Measurements from ENCODE around the gene RHOXF2.
"Not testable (repeated sequence)": the region's sequence is repeated elsewhere in the genome, so short reads cannot be mapped to it uniquely, and the experiment has no call there.

Gene RHOXF2, protein sequence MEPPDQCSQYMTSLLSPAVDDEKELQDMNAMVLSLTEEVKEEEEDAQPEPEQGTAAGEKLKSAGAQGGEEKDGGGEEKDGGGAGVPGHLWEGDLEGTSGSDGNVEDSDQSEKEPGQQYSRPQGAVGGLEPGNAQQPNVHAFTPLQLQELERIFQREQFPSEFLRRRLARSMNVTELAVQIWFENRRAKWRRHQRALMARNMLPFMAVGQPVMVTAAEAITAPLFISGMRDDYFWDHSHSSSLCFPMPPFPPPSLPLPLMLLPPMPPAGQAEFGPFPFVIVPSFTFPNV

DNA sequence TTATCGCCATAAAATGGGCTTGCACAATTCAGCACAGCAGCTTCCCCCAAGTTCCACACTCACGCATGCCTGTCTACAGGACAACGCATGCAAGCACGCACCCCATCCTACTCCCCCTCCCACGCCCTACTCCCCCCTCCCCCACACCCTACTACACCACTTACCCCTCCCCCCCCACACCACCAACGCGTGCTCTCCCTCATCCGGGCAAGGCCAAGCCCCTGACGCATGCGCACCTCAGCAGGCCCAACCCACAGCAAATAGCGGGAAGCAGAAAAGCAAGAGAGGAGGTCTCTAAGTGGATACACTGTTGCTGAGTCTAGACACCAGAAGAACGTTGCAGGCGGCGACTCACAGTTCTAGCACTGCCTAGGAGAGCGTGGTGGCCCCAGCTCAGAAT lies at the start of gene RHOXF2:
Gene RHOXF2, plus strand, starts transcription at position 301 of the 400 bp plus-strand sequence. CDS start 138 bp downstream, outside the sequence.
- DNase-seq, result not testable (repeated sequence)

DNA sequence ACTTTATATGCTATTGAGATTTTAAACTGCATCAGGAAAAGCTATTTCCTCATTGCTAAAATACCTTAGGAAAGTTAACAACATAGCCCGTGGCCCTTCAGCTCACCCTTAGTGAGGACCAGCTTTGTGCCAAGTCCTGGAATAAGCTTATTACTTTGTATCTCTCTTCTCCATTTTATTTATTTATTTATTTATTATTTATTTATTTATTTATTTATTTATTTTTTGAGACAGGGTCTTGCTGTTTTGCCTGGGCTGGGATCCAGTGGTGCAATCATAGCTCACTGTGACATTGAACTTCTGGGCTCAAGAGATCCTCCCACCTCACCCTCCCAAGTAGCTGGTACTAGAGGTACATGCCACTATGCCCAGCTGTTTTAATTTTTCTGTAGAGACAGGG lies 49.0 kb upstream of the RHOXF2 start:
- DNase-seq, result no peak

DNA sequence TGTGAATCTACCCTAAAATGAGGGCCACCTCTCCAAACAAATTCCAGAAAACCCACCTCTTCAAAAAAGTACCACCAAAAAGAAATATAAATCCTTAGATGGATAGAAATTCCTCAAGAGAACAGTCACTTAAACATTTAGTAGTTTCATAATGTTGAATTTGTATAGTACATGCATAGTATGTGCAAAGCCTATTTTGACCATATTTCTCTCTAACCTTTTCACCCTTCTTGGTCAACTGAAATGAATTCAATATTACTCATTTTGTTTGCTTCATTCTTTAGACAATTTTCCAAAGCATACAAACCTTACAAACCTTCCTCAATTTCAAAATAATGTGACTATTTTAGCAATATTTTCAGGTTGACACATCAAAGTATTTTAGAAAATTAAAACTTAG lies 46.8 kb upstream of the RHOXF2 start:
- no peak for DNase-seq

DNA sequence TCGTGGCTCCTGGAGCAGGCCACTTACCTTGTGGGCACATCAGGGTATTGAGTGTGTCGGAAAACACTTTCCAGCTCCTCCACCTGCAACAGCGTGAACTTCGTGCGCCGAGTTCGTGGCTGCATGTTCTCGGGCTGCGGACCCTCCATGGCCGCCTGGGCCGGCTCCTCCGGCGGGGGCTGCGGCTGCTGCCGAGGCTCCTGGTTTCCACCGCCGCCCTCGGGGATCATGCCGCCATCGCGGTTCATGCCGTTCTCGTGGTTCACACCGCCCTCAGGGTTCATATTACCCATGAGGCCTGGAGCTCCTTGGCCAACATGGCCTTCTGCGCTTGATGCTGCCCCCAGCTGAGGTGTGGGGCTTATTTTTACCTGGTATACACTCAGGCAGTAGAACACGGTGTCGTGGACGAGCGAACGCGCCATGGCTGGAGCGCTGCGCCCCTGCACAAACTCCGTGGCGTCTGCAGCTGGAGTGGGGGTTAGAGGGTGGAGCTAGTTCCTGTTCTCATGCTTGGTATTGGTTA lies 42.9 kb upstream of the RHOXF2 start, which contains the start of gene RHOXF1:
Gene RHOXF1, minus strand, starts transcription at position 476 of the 526 bp plus-strand sequence. Its CDS starts 51 bp downstream, at position 425.
- no peak for DNase-seq

DNA sequence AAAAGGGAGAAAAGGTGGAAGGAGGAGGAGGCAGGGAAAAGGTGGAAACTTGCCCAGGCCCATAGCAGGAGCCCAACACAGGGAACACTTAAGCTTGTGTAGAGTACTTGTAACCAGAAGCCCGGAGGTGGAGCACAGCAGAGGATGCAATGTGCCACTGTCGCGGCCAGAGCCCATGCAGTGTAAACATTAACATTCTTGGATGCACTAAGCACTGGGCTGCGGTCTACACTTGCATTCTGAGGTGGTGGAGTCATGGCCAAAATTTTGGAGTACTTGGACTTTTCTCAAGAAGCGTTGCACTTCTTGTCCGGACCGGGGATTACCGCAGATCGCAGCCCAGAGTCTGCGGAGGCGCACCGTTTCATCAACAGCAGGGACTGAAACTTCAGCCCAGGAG lies 38.2 kb upstream of the RHOXF2 start:
- DNase-seq, result no peak

DNA sequence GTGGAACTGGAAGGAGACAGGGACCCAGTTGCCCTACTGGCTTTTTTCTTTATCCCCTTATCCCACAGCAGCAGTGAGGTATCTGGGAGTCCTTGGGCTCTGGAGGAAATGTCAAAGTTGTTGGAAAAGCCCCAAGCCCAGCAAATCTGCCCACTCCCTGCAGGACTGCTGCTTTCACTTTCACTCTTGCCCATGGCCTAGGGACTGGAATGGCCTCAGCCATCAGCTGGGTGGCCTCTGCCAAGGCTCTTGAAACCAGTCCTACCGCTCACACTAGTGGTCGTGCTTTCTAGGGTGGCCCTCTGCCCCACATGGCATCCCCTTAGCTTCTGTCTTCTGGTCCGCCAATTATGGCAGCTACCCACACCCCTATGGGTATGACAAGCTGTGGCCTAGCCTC lies 33.0 kb upstream of the RHOXF2 start:
- no peak for DNase-seq

DNA sequence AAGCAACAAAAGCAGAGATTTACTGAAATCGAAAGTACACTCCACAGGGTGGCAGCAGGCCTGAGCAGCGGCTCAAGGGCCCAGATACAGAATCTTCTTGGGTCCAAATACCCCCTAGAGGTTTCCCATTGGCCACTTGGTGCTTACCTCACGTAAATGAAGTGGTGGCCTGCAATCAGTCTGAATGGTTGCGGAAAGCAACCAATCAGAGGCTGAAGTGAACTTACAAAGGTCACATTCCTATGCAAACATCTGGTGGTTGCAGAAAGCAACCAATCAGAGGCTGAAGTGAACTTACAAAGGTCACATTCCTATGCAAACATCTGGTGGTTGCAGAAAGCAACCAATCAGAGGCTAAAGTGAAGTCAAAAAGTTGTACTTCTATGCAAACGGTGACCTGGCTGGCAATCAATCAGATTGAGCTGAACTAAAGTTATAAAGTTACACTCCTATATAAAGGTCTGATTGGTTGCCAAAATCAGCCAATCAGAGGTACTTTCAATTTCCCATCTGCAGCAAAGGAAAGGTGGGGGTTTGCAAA lies 30.0 kb upstream of the RHOXF2 start:
- DNase-seq, result not testable (repeated sequence)

DNA sequence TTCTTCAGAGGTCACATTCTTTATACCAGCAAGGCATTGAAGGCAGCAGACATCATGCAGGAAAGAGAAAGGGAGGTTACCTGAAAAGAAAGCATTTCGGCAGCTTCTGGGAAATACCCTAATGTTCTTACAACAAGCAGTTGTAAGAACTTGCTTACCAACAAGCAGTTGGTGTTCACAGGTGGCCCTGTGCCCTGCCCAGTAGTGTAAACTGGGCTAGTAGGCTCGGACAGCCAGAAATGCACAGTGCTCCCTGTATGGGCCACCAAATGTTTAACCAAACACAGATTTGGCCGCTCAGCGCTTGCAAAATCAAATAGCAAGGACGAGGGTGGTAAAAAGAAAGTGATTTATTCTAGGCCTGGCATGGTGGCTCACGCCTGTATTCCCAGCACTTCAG lies 22.3 kb upstream of the RHOXF2 start:
- DNase-seq, result no peak

DNA sequence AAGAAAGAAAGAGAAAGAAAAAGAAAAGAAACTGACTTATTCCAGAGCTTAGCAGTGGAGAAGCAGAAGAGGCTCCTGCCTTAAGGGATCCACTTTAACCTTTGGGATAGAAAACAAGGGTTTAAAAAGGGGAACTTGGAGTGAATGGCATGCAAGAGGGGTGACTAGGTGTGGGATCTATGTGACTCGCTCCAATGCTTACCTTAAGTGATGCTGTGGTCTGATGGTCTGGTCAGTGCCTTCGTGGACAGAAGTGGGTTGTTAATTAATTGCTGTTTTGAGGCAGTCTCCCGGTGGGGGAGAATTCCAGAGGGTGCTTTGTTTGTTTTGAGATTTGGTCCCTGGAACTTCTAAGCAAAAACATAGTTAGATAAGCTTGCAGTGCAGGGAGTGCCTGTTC lies 21.6 kb upstream of the RHOXF2 start:
- DNase-seq, result no peak

DNA sequence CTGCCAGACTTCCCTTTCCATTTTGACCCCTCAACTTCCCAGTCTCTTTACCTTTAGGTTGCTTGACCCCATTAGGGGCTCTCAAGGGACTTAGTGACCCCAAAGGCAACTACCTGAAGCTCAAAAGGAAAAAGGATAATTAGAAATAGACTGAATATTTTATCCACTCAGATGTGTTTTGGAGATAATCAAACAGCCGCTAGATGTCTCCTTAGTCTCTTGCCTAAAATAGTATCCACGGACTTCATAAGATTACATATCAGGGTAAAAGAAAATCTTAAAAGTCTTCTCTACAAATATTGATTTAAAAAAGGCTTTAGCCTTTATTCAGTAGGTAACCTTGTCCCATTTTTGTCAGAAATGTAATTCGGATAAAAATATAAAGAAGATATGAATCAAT lies 21.0 kb upstream of the RHOXF2 start:
- no peak for DNase-seq

DNA sequence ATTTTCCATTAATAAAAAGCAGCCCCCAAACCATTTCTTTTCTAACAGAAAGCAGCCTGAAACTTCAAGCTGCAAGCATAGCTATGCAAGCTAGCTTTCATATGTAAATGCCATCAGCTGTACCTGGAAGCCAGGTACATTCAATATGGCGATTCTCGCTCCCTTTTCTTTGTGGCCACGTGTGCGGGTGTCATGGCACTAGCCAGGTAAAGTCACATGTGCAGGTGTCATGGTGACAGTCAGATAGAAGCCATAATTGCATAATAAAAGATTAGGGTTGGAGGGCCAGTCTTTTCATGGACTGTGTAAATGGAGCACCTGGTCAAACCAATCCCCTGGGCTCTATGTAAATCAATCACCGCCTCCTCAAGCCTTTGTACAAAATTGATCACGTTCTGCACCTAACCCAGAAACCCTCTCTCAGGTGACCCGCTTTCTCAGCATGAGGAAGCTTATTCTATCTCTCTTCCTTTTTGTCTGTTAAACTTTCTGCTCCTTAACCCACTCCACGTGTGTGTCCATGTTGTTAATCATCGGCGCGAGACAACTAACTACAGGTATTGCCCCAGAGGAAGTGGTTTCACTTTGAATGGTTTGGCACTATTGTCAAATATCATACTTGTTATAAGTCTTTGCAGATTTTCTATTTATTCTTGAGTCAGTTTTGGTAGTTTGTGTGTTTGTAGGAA lies 18.0 kb upstream of the RHOXF2 start:
- DNase-seq, result no peak

DNA sequence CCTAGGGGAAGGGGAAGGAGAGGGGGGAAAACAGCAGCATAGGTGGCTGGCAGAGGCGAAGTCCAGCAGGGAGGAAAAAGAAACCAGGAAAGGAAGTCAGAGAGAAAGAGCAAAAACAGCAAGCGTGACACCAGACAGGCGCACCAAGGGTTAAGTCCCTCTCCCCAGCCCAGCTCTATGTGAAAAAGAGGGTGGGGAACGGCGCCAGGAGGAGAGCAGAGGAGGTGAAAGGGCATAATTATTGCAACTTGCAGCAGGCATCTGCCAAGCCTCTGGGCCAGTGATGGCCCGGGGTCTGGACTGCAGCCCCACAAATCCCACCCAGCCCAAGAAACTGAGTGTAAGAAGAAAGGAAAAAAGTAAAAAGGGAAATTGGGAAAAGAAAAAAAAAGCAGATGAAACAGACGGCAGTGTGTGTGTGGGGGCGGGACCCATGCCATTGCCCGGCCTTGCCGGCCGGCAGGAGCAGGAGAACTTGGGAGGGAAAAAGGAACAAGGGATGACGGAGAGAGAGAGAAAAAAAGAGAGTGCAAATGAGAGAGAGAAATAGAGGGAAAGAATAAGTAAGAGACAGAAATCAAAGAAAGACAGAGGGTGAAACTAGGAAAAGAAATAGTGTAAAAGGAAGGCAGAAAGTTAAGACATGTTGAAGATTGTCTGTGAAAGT lies 14.1 kb upstream of the RHOXF2 start:
- no peak for DNase-seq

DNA sequence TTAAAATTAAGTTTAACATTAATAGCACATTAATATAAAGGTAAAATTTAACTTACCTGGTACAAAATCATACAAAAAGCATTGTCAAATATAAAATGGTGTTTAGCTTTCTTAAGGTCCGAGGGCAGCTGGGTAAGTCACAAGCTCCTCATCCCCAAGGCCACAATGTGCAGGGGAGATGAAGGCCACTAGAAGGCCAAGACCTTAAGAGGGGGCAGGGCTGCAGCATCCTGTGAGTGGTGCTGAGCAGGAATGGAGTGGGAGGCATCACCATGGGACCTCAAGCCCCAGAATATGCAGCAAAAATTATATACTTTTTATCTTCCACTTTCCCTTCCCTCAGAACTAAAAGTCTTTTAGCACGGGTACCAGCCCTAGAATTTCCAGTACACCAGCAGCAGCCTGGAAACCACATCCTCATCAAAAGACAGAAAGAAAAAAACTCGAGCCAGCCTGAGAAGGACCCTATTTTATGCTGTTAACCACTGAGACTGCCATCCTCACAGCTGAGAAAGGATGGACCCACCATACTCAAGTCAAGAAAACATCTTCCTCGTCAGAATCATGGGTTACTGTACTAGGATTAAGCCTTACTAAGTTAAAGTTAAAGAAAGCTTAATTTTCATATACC lies 13.0 kb upstream of the RHOXF2 start:
- no peak for DNase-seq

DNA sequence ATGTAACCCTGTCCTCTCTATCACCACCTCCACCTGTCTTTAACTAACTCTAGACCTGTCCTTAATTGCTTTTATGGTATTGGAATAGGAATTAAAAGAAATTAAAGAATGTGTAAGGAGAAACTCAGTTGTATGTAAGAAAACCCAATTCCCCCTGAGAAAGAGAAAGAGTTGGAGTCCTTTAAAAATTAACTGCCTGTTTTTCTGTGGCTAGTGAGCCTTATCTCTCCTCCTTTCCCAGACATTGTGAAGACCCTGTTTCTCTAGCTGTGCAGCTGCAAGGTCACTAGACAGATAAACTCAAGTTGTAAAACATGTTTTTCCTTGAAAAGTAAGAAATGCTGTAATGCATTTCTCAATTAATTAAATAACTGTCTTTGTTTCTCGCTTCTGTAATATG lies 12.1 kb upstream of the RHOXF2 start:
- DNase-seq, result not testable (repeated sequence)

DNA sequence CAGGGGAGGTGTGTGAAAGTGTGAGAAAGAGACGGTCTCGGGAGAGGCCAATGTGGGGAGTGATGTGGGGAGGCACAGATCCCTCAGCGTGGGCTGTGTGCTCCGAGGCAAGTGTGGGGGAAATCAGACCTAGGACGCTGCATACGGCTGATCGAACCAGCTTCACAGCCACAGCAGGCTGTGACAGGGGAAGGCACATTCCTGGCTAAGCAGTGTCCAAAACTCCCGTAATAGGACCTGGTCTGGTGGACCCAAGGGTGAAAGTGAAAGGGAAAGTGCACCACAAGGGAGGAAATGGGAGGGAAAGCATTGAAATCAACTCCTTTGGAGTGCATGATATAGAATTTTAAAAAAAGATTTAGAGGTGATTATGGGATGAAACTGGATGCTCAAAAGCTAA lies 10.9 kb upstream of the RHOXF2 start:
- DNase-seq, result no peak

DNA sequence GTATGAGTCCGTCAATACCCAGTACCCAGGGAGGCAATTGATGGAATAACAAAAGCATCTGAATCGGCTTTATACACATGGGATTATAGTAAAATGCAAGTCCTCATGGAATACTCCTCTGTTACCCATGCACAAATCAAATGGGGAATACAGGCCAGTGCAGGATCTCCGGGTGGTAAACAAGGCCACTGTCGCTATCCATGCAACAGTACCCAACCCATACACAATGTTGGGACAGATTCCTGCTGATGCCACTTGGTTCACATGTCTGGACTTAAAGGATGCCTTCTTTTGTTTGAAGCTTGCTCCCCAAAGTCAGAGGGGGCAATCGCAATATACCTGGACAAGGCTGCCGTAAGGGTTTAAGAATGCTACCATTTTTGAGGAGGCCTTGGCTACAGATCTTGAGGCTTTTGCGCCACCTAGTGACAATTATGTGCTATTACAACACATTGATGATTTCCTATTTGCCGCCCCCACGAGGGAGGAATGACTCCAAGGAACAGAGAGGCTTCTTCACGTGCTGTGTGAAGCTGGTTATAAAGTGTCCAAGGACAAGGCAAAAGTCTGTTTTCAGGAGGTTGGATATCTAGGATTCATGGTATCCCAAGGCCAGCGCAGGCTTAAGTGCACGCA lies 8.2 kb upstream of the RHOXF2 start:
- not testable (repeated sequence) for DNase-seq

DNA sequence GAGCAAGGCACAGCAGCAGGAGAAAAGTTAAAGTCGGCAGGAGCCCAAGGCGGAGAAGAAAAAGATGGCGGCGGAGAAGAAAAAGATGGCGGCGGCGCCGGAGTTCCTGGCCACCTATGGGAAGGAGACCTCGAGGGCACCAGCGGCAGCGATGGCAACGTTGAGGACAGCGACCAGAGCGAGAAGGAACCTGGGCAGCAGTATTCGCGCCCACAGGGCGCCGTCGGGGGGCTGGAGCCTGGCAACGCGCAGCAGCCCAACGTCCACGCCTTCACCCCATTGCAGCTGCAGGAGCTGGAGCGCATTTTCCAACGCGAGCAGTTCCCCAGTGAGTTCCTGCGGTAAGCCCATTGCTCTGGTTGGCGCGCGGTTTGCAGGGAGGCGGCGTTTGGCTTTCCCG lies 673 bp downstream of the RHOXF2 start:
- DNase-seq, result not testable (repeated sequence)

DNA sequence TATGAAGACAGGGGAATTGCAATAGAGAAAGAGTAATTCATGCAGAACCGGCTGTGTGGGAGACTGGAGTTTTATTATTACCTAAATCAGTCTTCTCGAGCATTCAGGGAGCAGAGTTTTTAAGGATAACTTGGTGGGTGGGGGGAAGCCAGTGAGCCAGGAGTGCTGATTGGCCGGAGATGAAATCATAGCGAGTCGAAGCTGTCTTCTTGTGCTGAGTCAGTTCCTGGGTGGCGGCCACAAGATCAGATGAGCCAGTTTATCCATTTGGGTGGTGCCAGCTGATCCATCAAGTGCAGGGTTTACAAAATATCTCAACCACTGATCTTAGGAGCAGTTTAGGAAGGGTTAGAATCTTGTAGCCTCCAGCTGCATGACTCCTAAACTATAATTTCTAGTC lies 34.8 kb downstream of the RHOXF2 start:
- not testable (repeated sequence) for DNase-seq

DNA sequence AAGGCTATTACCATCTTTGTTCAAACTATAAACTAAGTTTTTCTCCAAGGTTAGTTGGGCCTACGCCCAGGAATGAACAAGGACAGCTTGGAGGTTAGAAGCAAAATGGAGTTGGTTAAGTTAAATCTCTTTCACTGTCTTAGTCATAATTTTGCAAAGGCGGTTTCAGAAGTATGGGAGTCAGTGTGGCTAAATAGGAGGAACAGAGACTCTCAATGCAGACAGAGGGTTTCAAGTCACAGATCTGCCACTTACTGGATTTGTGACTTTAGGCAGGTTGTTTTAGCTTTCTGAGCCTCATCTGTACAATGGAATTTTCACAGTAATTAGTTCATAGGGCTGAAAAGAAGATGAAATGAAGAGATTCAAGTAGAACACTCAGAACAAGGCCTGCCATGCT lies 35.3 kb downstream of the RHOXF2 start:
- not testable (repeated sequence) for DNase-seq

DNA sequence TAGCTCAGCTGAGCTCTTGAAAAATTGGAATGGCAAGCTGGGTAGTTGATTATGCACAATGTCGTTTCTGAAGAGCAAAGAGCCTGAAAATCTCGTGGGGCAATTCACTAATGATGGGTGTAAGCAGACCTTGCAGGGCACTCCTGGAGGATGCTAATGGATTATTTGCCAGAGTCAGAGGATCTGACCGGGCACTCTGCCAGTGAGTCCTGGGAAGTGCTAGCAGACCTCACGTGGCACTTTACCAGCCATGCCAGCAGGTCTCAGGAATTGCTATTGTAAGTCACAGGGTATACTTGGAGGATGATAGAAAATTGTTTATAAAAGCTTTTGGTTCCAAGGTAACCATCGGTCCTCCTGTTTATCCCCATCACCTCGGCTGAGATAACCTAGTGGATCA lies 37.4 kb downstream of the RHOXF2 start:
- DNase-seq, result not testable (repeated sequence)

DNA sequence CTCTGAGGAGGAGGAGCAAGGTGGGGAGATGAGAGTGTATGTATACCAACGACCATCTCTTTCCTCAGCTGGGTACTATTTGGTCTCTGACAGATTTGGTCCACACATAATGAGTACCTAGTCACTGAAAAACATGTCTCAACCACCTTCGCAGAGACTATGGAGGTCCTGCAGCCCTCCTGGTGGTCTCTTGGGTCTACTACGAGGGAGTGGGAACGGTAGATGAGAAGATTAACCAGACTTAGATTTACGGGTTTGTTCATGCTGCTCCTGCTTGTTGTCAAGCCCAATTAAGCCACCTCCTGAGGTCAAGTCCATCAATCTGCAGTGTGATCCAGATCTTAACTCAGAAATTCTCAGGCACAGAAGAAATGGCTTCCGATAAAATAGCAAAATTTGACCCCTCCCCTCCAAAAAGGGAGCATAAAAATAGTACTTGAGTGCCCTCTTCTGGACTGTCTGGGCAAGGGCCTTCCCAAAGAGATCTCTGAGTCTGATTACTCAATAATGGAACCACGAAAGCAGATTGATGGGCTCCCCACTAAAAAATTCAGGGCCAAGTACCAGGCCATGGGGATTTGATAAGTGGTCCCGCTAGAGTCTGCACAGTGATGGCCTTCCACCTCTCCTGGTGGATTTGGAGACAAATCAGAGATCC lies 38.3 kb downstream of the RHOXF2 start:
- DNase-seq, result not testable (repeated sequence)

DNA sequence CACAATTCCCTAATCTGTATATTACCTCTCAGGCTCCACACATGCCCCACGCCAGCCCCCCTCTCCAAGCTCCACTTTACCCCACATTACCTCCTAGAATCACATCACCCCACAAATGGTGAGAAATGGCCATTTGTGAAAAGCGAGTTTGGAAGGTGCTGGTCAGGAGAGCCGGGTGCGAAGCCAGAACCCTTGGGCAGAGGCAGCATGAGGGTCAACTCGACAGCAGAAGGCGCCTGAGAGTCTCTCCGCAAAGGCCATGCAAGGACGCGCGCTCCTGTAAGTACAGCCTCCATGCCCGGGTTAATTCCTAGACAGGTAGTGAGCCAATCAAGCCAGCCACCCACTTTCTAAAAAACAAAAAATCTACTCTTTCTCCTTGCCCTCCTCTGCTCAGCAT lies 42.4 kb downstream of the RHOXF2 start:
- DNase-seq, result no peak

Data from retina (tissue), 1 donor.